Measurements from ENCODE around the gene BORCS5. TPM values are rescaled to one million over a fixed set of nuclear protein-coding genes. Genes with fewer than 3 reads are reported as not detected.

BORCS5 gene
- total and polyA plus RNA-seq, 3 experiments from 2014 or later, result 22.0 to 39.7 (median 36.4) TPM

DNA sequence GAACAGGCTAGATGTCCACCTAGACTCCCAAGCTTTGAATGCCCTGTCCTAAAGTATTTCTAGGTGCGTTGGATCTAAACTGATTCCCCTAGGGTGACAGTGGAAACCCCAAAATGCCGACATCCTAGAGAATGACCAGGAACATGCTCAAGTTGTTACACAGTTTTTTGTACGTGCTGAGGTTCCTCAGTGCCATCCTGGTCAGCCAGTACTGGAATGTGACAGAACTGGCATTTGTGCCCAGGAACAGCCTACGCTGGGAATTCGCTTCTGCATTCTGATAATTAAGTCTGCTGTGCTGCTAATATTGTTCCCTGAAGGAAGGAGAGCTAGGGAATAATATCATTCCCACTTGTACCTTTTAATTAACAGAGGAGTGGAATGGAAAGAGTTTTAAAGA, 40.3 kb downstream of the BORCS5 start:
- Histone ChIP-seq H3K27me3 (ENCODE audit: insufficient read depth, low read length, poor library complexity, severe bottlenecking) (no peaks in the 10 kb centered on the region), H3K9me3 (ENCODE audit: low read length) (no peaks in the 10 kb centered on the region), H3K27ac (ENCODE audit: low read depth, low read length) (no peak overlapping the region), H3K4me1 (ENCODE audit: insufficient read depth, low read length) (no peaks in the 10 kb centered on the region), H3K36me3 (ENCODE audit: insufficient read depth, low read length) (no peaks in the 10 kb centered on the region), H3K4me3 (ENCODE audit: low read length) (no peak overlapping the region)
- H3K4me3 Mint-ChIP-seq, result no peak overlapping the region
- DNase-seq, result no peak
- ChIA-PET CTCF (interaction anchor here (0.9 to 1.2 kb wide), 2 partner anchors 10 to 72 kb away, joined by 3 read pairs; no protein-coding TSS in a partner anchor), POLR2A (no interaction called here)
- peak overlapping the region in 2 of 8 donors; percentile 24 to 43 for H3K27ac Mint-ChIP-seq
- H3K9me3 Mint-ChIP-seq, result no peaks in the 10 kb centered on the region
- H3K4me1 Mint-ChIP-seq, result peaks cover 23 to 62% (median 53%) of the 10 kb centered on the region in 3 donors
- no peaks in the 10 kb centered on the region for H3K27me3 Mint-ChIP-seq
- peaks cover 8 to 23% (median 17%) of the 10 kb centered on the region in 3 donors for H3K36me3 Mint-ChIP-seq

GRCh38 chr12:12398026-12398859, 41.4 kb downstream of the BORCS5 start:
- Histone ChIP-seq H3K9me3 (ENCODE audit: low read length) (no peaks in the 10 kb centered on the region), H3K4me3 (ENCODE audit: low read length) (no peak overlapping the region), H3K4me1 (ENCODE audit: insufficient read depth, low read length) (no peaks in the 10 kb centered on the region), H3K36me3 (ENCODE audit: insufficient read depth, low read length) (no peaks in the 10 kb centered on the region), H3K27ac (ENCODE audit: low read depth, low read length) (no peak overlapping the region), H3K27me3 (ENCODE audit: insufficient read depth, low read length, poor library complexity, severe bottlenecking) (no peaks in the 10 kb centered on the region)
- Mint-ChIP-seq H3K27ac (peak overlapping the region in 5 of 8 donors; percentile 6 to 82 (median 66)), H3K27me3 (no peaks in the 10 kb centered on the region), H3K9me3 (no peaks in the 10 kb centered on the region), H3K4me3 (no peak overlapping the region), H3K36me3 (peaks cover 5 to 23% (median 15%) of the 10 kb centered on the region in 3 donors), H3K4me1 (peaks cover 30 to 65% (median 60%) of the 10 kb centered on the region in 3 donors)
- CTCF ChIA-PET, result interaction anchor here (1.2 kb wide), 1 partner anchor 71 kb away, joined by 3 read pairs; no protein-coding TSS in a partner anchor
- POLR2A ChIA-PET, result no interaction called here
- no peak for DNase-seq

- POLR2A ChIA-PET, result no interaction called here
- peaks cover 32 to 67% (median 64%) of the 10 kb centered on the region in 3 donors for H3K4me1 Mint-ChIP-seq
- no peak overlapping the region for H3K27ac ChIP-seq (ENCODE audit: low read depth, low read length)
- H3K4me1 ChIP-seq (ENCODE audit: insufficient read depth, low read length), result peaks cover 8% of the 10 kb centered on the region
- no peaks in the 10 kb centered on the region for H3K9me3 ChIP-seq (ENCODE audit: low read length)
- H3K4me3 ChIP-seq (ENCODE audit: low read length), result no peak overlapping the region
- H3K36me3 ChIP-seq (ENCODE audit: insufficient read depth, low read length), result no peaks in the 10 kb centered on the region
- H3K9me3 Mint-ChIP-seq, result no peaks in the 10 kb centered on the region
- no peaks in the 10 kb centered on the region for H3K27me3 ChIP-seq (ENCODE audit: insufficient read depth, low read length, poor library complexity, severe bottlenecking)
- no peak for DNase-seq
- CTCF ChIA-PET, result no interaction called here
- no peaks in the 10 kb centered on the region for H3K27me3 Mint-ChIP-seq
- peaks cover 7 to 23% (median 17%) of the 10 kb centered on the region in 3 donors for H3K36me3 Mint-ChIP-seq
- H3K4me3 Mint-ChIP-seq, result no peak overlapping the region
- H3K27ac Mint-ChIP-seq, result peak overlapping the region in 7 of 8 donors; percentile 7 to 61 (median 45)
These were observed 42.3 kb downstream of the BORCS5 start for GRCh38 chr12:12399161-12399560.

GRCh38 chr12:12399776-12400305, 43.0 kb downstream of the BORCS5 start:
- Histone ChIP-seq H3K27ac (ENCODE audit: low read depth, low read length) (no peak overlapping the region), H3K9me3 (ENCODE audit: low read length) (no peaks in the 10 kb centered on the region), H3K27me3 (ENCODE audit: insufficient read depth, low read length, poor library complexity, severe bottlenecking) (no peaks in the 10 kb centered on the region), H3K4me1 (ENCODE audit: insufficient read depth, low read length) (peaks cover 11% of the 10 kb centered on the region), H3K36me3 (ENCODE audit: insufficient read depth, low read length) (no peaks in the 10 kb centered on the region), H3K4me3 (ENCODE audit: low read length) (no peak overlapping the region)
- ChIA-PET POLR2A (interaction anchor here (0.6 to 0.7 kb wide), 2 partner anchors 16 to 280 kb away, joined by 3 read pairs; no protein-coding TSS in a partner anchor), CTCF (no interaction called here)
- Mint-ChIP-seq H3K27ac (peak overlapping the region in 7 of 8 donors; percentile 17 to 75 (median 31)), H3K36me3 (peaks cover 7 to 18% (median 17%) of the 10 kb centered on the region in 3 donors), H3K9me3 (no peaks in the 10 kb centered on the region), H3K4me1 (peaks cover 28 to 64% (median 59%) of the 10 kb centered on the region in 3 donors), H3K27me3 (no peaks in the 10 kb centered on the region), H3K4me3 (no peak overlapping the region)
- no peak for DNase-seq

DNA sequence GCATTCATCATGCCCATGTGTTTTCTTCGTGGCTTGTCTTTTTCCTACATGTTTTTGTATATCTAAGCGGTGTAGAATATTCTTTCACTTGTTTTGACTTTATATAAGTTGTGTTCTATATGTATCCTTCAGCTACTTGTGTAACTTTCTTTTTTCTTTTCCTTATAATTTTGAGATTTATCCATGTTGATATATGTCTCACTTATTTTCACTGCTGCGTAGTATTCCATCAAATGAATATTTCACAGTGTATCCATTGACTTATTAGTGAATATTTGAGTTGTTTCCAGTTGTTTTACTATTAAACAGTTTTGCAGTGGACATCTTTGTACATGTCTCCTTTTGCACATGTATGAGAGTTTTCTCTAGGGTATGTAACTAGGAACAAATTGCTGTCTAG, 43.9 kb downstream of the BORCS5 start:
- Histone ChIP-seq H3K4me1 (ENCODE audit: insufficient read depth, low read length) (peaks cover 11% of the 10 kb centered on the region), H3K27ac (ENCODE audit: low read depth, low read length) (no peak overlapping the region), H3K9me3 (ENCODE audit: low read length) (no peaks in the 10 kb centered on the region), H3K4me3 (ENCODE audit: low read length) (no peak overlapping the region), H3K27me3 (ENCODE audit: insufficient read depth, low read length, poor library complexity, severe bottlenecking) (no peaks in the 10 kb centered on the region), H3K36me3 (ENCODE audit: insufficient read depth, low read length) (no peaks in the 10 kb centered on the region)
- no peak overlapping the region for H3K4me3 Mint-ChIP-seq
- CTCF ChIA-PET, result interaction anchor here (1.0 kb wide), 1 partner anchor 15 kb away, joined by 3 read pairs; no protein-coding TSS in a partner anchor
- POLR2A ChIA-PET, result no interaction called here
- H3K9me3 Mint-ChIP-seq, result no peaks in the 10 kb centered on the region
- no peak for DNase-seq
- no peaks in the 10 kb centered on the region for H3K27me3 Mint-ChIP-seq
- peaks cover 2 to 12% (median 12%) of the 10 kb centered on the region in 3 donors for H3K36me3 Mint-ChIP-seq
- peak overlapping the region in 4 of 8 donors; percentile 31 to 75 (median 56) for H3K27ac Mint-ChIP-seq
- H3K4me1 Mint-ChIP-seq, result peaks cover 23 to 61% (median 53%) of the 10 kb centered on the region in 3 donors

DNA sequence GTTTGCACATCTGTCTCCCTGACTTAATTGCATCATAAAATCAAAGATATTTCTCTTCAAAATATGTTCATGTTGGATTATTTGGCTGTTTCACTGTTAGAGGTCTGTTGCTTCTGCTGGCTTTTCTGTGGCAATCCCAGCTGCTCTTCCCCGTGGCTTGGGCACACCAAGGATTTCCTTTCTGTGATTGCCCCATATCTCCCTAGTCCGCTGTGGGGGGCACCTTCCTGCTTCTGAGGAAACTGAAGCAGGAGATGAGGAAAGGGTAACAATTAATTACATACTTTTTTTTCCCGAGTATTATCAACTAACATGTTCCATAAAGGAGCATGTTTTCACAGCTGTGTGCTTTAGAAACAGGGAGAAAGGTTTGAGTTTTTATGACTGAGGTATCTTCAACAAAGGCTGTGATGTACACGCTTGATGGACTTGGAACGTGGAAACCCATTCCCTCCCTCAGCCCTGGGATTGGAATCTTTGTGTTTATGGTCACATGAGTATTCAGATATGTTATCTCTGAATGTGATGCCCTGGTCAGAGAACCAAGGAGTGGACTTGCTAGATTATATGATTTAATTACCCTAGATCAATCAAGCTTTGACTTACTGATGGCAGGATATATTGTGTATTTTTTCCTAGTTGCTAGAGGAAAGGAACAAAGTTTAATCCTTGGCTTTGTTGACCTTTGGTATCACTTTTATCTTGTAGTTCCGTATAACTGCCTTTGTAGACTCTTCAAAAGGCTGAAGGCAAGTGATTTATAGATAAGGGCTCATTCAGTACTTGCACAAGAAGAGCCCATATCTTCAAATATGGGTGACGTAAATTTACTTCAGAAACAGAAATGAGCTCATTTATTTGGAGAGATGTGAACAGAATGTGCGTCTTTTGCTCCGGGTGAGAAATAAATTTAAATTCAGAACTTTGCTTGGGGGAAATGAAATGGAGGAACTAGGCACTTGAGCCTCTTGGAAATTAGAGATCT, 46.7 kb downstream of the BORCS5 start:
- Mint-ChIP-seq H3K27me3 (no peaks in the 10 kb centered on the region), H3K9me3 (no peaks in the 10 kb centered on the region), H3K27ac (peak overlapping the region in 6 of 8 donors; percentile 0 to 90 (median 63)), H3K4me3 (no peak overlapping the region), H3K36me3 (peaks cover 7 to 14% (median 12%) of the 10 kb centered on the region in 3 donors), H3K4me1 (peaks cover 32 to 73% (median 63%) of the 10 kb centered on the region in 3 donors)
- POLR2A ChIA-PET, result no interaction called here
- H3K9me3 ChIP-seq (ENCODE audit: low read length), result no peaks in the 10 kb centered on the region
- no peak overlapping the region for H3K4me3 ChIP-seq (ENCODE audit: low read length)
- H3K27ac ChIP-seq (ENCODE audit: low read depth, low read length), result no peak overlapping the region
- H3K27me3 ChIP-seq (ENCODE audit: insufficient read depth, low read length, poor library complexity, severe bottlenecking), result no peaks in the 10 kb centered on the region
- no peaks in the 10 kb centered on the region for H3K36me3 ChIP-seq (ENCODE audit: insufficient read depth, low read length)
- peaks cover 14% of the 10 kb centered on the region for H3K4me1 ChIP-seq (ENCODE audit: insufficient read depth, low read length)
- DNase-seq, result peak in 1 of 5 donors; percentile 27
- CTCF ChIA-PET, result interaction anchor here (1.1 to 2.1 kb wide), 3 partner anchors 41 to 333 kb away, joined by 3 to 5 read pairs (median 4); no protein-coding TSS in a partner anchor

- no peaks in the 10 kb centered on the region for H3K36me3 ChIP-seq (ENCODE audit: insufficient read depth, low read length)
- no peak overlapping the region for H3K4me3 ChIP-seq (ENCODE audit: low read length)
- peaks cover 18% of the 10 kb centered on the region for H3K4me1 ChIP-seq (ENCODE audit: insufficient read depth, low read length)
- ChIA-PET CTCF (no interaction called here), POLR2A (no interaction called here)
- H3K36me3 Mint-ChIP-seq, result peaks cover 7 to 14% (median 12%) of the 10 kb centered on the region in 3 donors
- peak overlapping the region in 7 of 8 donors; percentile 0 to 90 (median 53) for H3K27ac Mint-ChIP-seq
- H3K9me3 Mint-ChIP-seq, result no peaks in the 10 kb centered on the region
- no peaks in the 10 kb centered on the region for H3K9me3 ChIP-seq (ENCODE audit: low read length)
- H3K27me3 Mint-ChIP-seq, result no peaks in the 10 kb centered on the region
- no peak overlapping the region for H3K27ac ChIP-seq (ENCODE audit: low read depth, low read length)
- no peak for DNase-seq
- H3K4me3 Mint-ChIP-seq, result no peak overlapping the region
- H3K27me3 ChIP-seq (ENCODE audit: insufficient read depth, low read length, poor library complexity, severe bottlenecking), result no peaks in the 10 kb centered on the region
- peaks cover 35 to 73% (median 63%) of the 10 kb centered on the region in 3 donors for H3K4me1 Mint-ChIP-seq
These were observed 47.4 kb downstream of the BORCS5 start for GRCh38 chr12:12404297-12404696.

Data from CD8-positive, alpha-beta memory T cell (primary cell).